Liver (tissue), 9 donors: ENCODE results near the gene FKBP1B. TPM values are rescaled to one million over a fixed set of nuclear protein-coding genes. Genes with fewer than 3 reads are reported as not detected.

Experiments
- DNase-seq: peaks from one replicate; pipeline ENCODE4 v3.0.0-alpha.2; 2017; ENCODE audit warnings: low spot score
- H3K27ac ChIP-seq, 2 donors: one replicate each; pipeline ENCODE4 v1.7.0; 2013; ENCODE audit warnings: inconsistent platforms in 2 of 2, low read length in 2 of 2, control low read depth in 1 of 2, low read depth in 1 of 2, mild to moderate bottlenecking in 1 of 2
- H3K27me3 ChIP-seq, 4 donors: one replicate each; pipeline versions ENCODE4 v1.6.1 to v1.7.0; 2013; ENCODE audit warnings: low read length in 3 of 4, inconsistent platforms in 1 of 4, mild to moderate bottlenecking in 1 of 4, moderate library complexity in 1 of 4; ENCODE audit not compliant: control insufficient read depth in 4 of 4, insufficient read depth in 4 of 4
- H3K36me3 ChIP-seq, 4 donors: one replicate each; pipeline versions ENCODE4 v1.6.1 to v1.7.0; 2013; ENCODE audit warnings: low read length in 3 of 4, mild to moderate bottlenecking in 3 of 4, low read depth in 1 of 4, moderate library complexity in 1 of 4; ENCODE audit not compliant: control insufficient read depth in 4 of 4, insufficient read depth in 3 of 4
- H3K4me1 ChIP-seq, 4 donors: one replicate each; pipeline versions ENCODE4 v1.6.1 to v1.7.0; 2013; ENCODE audit warnings: low read length in 3 of 4, mild to moderate bottlenecking in 3 of 4, moderate library complexity in 1 of 4; ENCODE audit not compliant: control insufficient read depth in 4 of 4, insufficient read depth in 4 of 4
- H3K4me3 ChIP-seq, 3 donors: one replicate each; pipeline versions ENCODE4 v1.6.1 to v1.7.0; 2013; ENCODE audit warnings: low read length in 3 of 3, control low read depth in 1 of 3, low read depth in 1 of 3, mild to moderate bottlenecking in 1 of 3
- H3K9ac ChIP-seq, 2 donors: one replicate each; pipeline ENCODE4 v1.7.0; 2013; ENCODE audit warnings: low read length in 2 of 2, mild to moderate bottlenecking in 2 of 2, moderate library complexity in 2 of 2, control low read depth in 1 of 2, low read depth in 1 of 2
- H3K9me3 ChIP-seq, 4 donors: one replicate each; pipeline versions ENCODE4 v1.6.1 to v1.7.0; 2013; ENCODE audit warnings: low read length in 3 of 4; ENCODE audit not compliant: control insufficient read depth in 4 of 4
- EGR1 ChIP-seq, 2 donors: IDR thresholded peaks; 2 replicates each; pipeline ENCODE4 v1.6.1; 2016 to 2018; ENCODE audit warnings: antibody characterized with exemption in 2 of 2, low read depth in 2 of 2
- FOXA1 ChIP-seq: IDR thresholded peaks from 2 replicates; pipeline ENCODE4 v1.6.1; 2016; ENCODE audit warnings: antibody characterized with exemption
- FOXA2 ChIP-seq: IDR thresholded peaks from 2 replicates; pipeline ENCODE4 v1.6.1; 2016; ENCODE audit warnings: antibody characterized with exemption
- GABPA ChIP-seq, 2 donors: IDR thresholded peaks in 1 of 2; conservative IDR thresholded peaks in 1 of 2; 2 replicates each; pipeline ENCODE4 v1.6.1; 2016; ENCODE audit warnings: antibody characterized with exemption in 2 of 2, mild to moderate bottlenecking in 1 of 2, moderate library complexity in 1 of 2
- HNF4A ChIP-seq, 2 donors: conservative IDR thresholded peaks; 2 replicates each; pipeline ENCODE4 v1.6.1; 2016; ENCODE audit warnings: antibody characterized with exemption in 2 of 2, mild to moderate bottlenecking in 2 of 2
- HNF4G ChIP-seq: IDR thresholded peaks from 2 replicates; pipeline ENCODE4 v1.6.1; 2016; ENCODE audit warnings: antibody characterized with exemption
- JUND ChIP-seq, 2 donors: IDR thresholded peaks; 2 replicates each; pipeline ENCODE4 v1.6.1; 2016; ENCODE audit warnings: antibody characterized with exemption in 2 of 2
- MAX ChIP-seq: IDR thresholded peaks from 2 replicates; pipeline ENCODE4 v1.6.1; 2016; ENCODE audit warnings: antibody characterized with exemption
- NR2F2 ChIP-seq: IDR thresholded peaks from 2 replicates; pipeline ENCODE4 v1.6.1; 2016; ENCODE audit warnings: antibody characterized with exemption
- RAD21 ChIP-seq, 2 donors: IDR thresholded peaks; 2 replicates each; pipeline ENCODE4 v1.6.1; 2016; ENCODE audit warnings: antibody characterized with exemption in 2 of 2, mild to moderate bottlenecking in 2 of 2
- RXRA ChIP-seq, 2 donors: IDR thresholded peaks; 2 replicates each; pipeline ENCODE4 v1.6.1; 2017 to 2018; ENCODE audit warnings: antibody characterized with exemption in 2 of 2, mild to moderate bottlenecking in 1 of 2
- SP1 ChIP-seq: IDR thresholded peaks from 2 replicates; pipeline ENCODE4 v1.6.1; 2018; ENCODE audit warnings: antibody characterized with exemption, mild to moderate bottlenecking
- TAF1 ChIP-seq: conservative IDR thresholded peaks from 2 replicates; pipeline ENCODE4 v1.6.1; 2016; ENCODE audit warnings: antibody characterized with exemption, mild to moderate bottlenecking
- YY1 ChIP-seq: IDR thresholded peaks from 2 replicates; pipeline ENCODE4 v1.6.1; 2016; ENCODE audit warnings: antibody characterized with exemption, mild to moderate bottlenecking
- ZBTB33 ChIP-seq: IDR thresholded peaks from 2 replicates; pipeline ENCODE4 v1.6.1; 2016; ENCODE audit warnings: antibody characterized with exemption
- WGBS: extraction: QIAGEN DNeasy Blood & Tissue Kit; methylation state at CpG from one replicate; pipeline ENCODE4 v1.1.7; 2013; 5-methylcytosine and 5-hydroxymethylcytosine counted together
- polyA plus RNA-seq, 2 donors: library from polyadenylated mRNA; stranded (reverse) in 1 of 2; unstranded in 1 of 2; fragments of 200-250 nt in 1 of 2; fragments of >200 nt in 1 of 2; fragmentation: Nextera tagmentation in 1 of 2; extraction: Ambion mirVana in 1 of 2; gene quantifications; one replicate each; pipeline versions ENCODE4 v1.2.1 to v1.2.3, GENCODE V29; 2013 to 2015
- total RNA-seq, 2 donors: library from RNA; depleted of rRNA; stranded (reverse); fragments of >200 nt; gene quantifications; one replicate each; pipeline ENCODE4 v1.2.3, GENCODE V29; 2014
- TF ChIP-seq, protein P1 (sequence below): fragments of 150-350 bp; IDR thresholded peaks from 2 replicates; pipeline ENCODE4 v1.5.1; 2017; ENCODE audit warnings: improper control_type of control experiment, low read depth, low read length; ENCODE audit not compliant: missing input control
- TF ChIP-seq, protein P2 (sequence below): IDR thresholded peaks from 2 replicates; pipeline ENCODE4 v1.6.1; 2016; ENCODE audit warnings: antibody characterized with exemption
- TF ChIP-seq, protein P3 (sequence below): IDR thresholded peaks from 2 replicates; pipeline ENCODE4 v1.6.1; 2016; ENCODE audit warnings: antibody characterized with exemption, mild to moderate bottlenecking
- donor health status: healthy.
- donor health status: healthy.
- donor health status: healthy.
- donor health status: healthy.
- donor health status: healthy.

FKBP1B gene
- total and polyA plus RNA-seq, 4 donors, result 3.6 to 23.6 (median 11.5) TPM

GRCh38 chr2:24038786-24039499 is 10.6 kb upstream of the FKBP1B start:
- Histone ChIP-seq H3K27me3 (no peaks in the 10 kb centered on the region), H3K27ac (no peak overlapping the region), H3K9me3 (no peaks in the 10 kb centered on the region), H3K9ac (no peak overlapping the region), H3K4me3 (no peak overlapping the region), H3K4me1 (no peaks in the 10 kb centered on the region), H3K36me3 (peaks cover 7 to 22% (median 12%) of the 10 kb centered on the region in 4 donors)
- no peak for DNase-seq
- no peak for TF ChIP-seq TAF1
- TF ChIP-seq NR2F2, result no peak
- no peak for TF ChIP-seq HNF4A (conservative IDR thresholded peaks at IDR 0.05)
- no peak for TF ChIP-seq FOXA2
- no peak for TF ChIP-seq YY1
- TF ChIP-seq MAX, result no peak
- TF ChIP-seq, protein P1, sequence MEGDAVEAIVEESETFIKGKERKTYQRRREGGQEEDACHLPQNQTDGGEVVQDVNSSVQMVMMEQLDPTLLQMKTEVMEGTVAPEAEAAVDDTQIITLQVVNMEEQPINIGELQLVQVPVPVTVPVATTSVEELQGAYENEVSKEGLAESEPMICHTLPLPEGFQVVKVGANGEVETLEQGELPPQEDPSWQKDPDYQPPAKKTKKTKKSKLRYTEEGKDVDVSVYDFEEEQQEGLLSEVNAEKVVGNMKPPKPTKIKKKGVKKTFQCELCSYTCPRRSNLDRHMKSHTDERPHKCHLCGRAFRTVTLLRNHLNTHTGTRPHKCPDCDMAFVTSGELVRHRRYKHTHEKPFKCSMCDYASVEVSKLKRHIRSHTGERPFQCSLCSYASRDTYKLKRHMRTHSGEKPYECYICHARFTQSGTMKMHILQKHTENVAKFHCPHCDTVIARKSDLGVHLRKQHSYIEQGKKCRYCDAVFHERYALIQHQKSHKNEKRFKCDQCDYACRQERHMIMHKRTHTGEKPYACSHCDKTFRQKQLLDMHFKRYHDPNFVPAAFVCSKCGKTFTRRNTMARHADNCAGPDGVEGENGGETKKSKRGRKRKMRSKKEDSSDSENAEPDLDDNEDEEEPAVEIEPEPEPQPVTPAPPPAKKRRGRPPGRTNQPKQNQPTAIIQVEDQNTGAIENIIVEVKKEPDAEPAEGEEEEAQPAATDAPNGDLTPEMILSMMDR, result no peak
- TF ChIP-seq RXRA (IDR thresholded peaks at IDR 0.05), result no peak
- TF ChIP-seq FOXA1, result no peak
- no peak for TF ChIP-seq ZBTB33
- no peak for TF ChIP-seq JUND (IDR thresholded peaks at IDR 0.05)
- no peak for TF ChIP-seq SP1
- TF ChIP-seq EGR1 (IDR thresholded peaks at IDR 0.05; ENCODE audit: low read depth in 2 of 2), result no peak
- TF ChIP-seq, protein P2, sequence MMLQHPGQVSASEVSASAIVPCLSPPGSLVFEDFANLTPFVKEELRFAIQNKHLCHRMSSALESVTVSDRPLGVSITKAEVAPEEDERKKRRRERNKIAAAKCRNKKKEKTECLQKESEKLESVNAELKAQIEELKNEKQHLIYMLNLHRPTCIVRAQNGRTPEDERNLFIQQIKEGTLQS, result no peak
- no peak for TF ChIP-seq GABPA (IDR thresholded peaks at IDR 0.05 in 1 of 2, conservative IDR thresholded peaks at IDR 0.05 in 1 of 2)
- no peak for TF ChIP-seq RAD21 (IDR thresholded peaks at IDR 0.05)
- TF ChIP-seq, protein P3, sequence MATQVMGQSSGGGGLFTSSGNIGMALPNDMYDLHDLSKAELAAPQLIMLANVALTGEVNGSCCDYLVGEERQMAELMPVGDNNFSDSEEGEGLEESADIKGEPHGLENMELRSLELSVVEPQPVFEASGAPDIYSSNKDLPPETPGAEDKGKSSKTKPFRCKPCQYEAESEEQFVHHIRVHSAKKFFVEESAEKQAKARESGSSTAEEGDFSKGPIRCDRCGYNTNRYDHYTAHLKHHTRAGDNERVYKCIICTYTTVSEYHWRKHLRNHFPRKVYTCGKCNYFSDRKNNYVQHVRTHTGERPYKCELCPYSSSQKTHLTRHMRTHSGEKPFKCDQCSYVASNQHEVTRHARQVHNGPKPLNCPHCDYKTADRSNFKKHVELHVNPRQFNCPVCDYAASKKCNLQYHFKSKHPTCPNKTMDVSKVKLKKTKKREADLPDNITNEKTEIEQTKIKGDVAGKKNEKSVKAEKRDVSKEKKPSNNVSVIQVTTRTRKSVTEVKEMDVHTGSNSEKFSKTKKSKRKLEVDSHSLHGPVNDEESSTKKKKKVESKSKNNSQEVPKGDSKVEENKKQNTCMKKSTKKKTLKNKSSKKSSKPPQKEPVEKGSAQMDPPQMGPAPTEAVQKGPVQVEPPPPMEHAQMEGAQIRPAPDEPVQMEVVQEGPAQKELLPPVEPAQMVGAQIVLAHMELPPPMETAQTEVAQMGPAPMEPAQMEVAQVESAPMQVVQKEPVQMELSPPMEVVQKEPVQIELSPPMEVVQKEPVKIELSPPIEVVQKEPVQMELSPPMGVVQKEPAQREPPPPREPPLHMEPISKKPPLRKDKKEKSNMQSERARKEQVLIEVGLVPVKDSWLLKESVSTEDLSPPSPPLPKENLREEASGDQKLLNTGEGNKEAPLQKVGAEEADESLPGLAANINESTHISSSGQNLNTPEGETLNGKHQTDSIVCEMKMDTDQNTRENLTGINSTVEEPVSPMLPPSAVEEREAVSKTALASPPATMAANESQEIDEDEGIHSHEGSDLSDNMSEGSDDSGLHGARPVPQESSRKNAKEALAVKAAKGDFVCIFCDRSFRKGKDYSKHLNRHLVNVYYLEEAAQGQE, result no peak
- TF ChIP-seq HNF4G, result no peak
- 87% methylated on average over 9 of the region's 9 CpGs for WGBS
